Loucy (cell line): ENCODE results near the gene PLSCR5.

Source experiments
- H2AFZ ChIP-seq: fragments of 200-600 bp; sonication (generic); 2 replicates; pipeline ENCODE4 v1.6.0; 2016; ENCODE audit warnings: antibody characterized with exemption, mild to moderate bottlenecking, low read length, moderate library complexity
- H3F3A ChIP-seq: fragments of 200-600 bp; 2 replicates; pipeline ENCODE4 v1.6.0; 2016; ENCODE audit warnings: antibody characterized with exemption, low read depth, mild to moderate bottlenecking
- H3K27me3 ChIP-seq: fragments of 200-600 bp; sonication (generic); 2 replicates; pipeline ENCODE4 v1.6.1; 2014; ENCODE audit warnings: low read length, mild to moderate bottlenecking; ENCODE audit not compliant: insufficient read depth, poor library complexity, severe bottlenecking
- H3K36me3 ChIP-seq: fragments of 200-600 bp; sonication (generic); 2 replicates; pipeline ENCODE4 v1.6.1; 2016; ENCODE audit warnings: low read length; ENCODE audit not compliant: insufficient read depth
- H3K4me1 ChIP-seq: fragments of 200-600 bp; sonication (generic); 2 replicates; pipeline ENCODE4 v1.5.1; 2014; ENCODE audit warnings: low read length, mild to moderate bottlenecking; ENCODE audit not compliant: insufficient read depth, poor library complexity, severe bottlenecking
- H3K4me2 ChIP-seq: fragments of 200-600 bp; sonication (generic); 2 replicates; pipeline ENCODE4 v1.6.0; 2014; ENCODE audit warnings: antibody characterized with exemption, low read length, low read depth, mild to moderate bottlenecking; ENCODE audit not compliant: poor library complexity, severe bottlenecking
- H3K4me3 ChIP-seq: fragments of 200-600 bp; sonication (generic); 2 replicates; pipeline ENCODE4 v1.5.1; 2014; ENCODE audit warnings: low read length, mild to moderate bottlenecking, mixed read lengths; ENCODE audit not compliant: poor library complexity, severe bottlenecking
- H3K79me2 ChIP-seq: fragments of 200-600 bp; sonication (generic); 2 replicates; pipeline ENCODE4 v1.6.1; 2014; ENCODE audit warnings: low read length; ENCODE audit not compliant: insufficient read depth
- H3K9ac ChIP-seq: fragments of 200-600 bp; sonication (generic); 2 replicates; pipeline ENCODE4 v1.6.0; 2014; ENCODE audit warnings: mild to moderate bottlenecking, low read depth, low read length, moderate library complexity; ENCODE audit not compliant: poor library complexity, severe bottlenecking
- H3K9me2 ChIP-seq: fragments of 200-600 bp; sonication (generic); replicated peaks from 2 replicates; pipeline ENCODE4 v1.6.1; 2016; ENCODE audit warnings: low read depth, low read length, mixed read lengths
- H3K9me3 ChIP-seq: fragments of 200-600 bp; sonication (generic); 2 replicates; pipeline ENCODE4 v1.6.1; 2014; ENCODE audit warnings: mild to moderate bottlenecking, antibody characterized with exemption, low read length, low read depth; ENCODE audit not compliant: insufficient read depth
- H4K20me1 ChIP-seq: fragments of 200-600 bp; sonication (generic); 2 replicates; pipeline ENCODE4 v1.6.0; 2014; ENCODE audit warnings: antibody characterized with exemption, low read length, mild to moderate bottlenecking; ENCODE audit not compliant: insufficient read depth, poor library complexity, severe bottlenecking
- EZH2phosphoT487 ChIP-seq: fragments of 200-600 bp; IDR thresholded peaks from 2 replicates; pipeline ENCODE4 v1.6.1; 2018; ENCODE audit warnings: antibody characterized with exemption, mild to moderate bottlenecking, moderate library complexity, borderline replicate concordance
- TF ChIP-seq, protein P1 (sequence below): fragments of 200-600 bp; sonication (generic); conservative IDR thresholded peaks from 2 replicates; pipeline ENCODE4 v1.5.1; 2014; ENCODE audit warnings: mild to moderate bottlenecking, antibody characterized with exemption, low read length

The PLSCR5 gene

DNA sequence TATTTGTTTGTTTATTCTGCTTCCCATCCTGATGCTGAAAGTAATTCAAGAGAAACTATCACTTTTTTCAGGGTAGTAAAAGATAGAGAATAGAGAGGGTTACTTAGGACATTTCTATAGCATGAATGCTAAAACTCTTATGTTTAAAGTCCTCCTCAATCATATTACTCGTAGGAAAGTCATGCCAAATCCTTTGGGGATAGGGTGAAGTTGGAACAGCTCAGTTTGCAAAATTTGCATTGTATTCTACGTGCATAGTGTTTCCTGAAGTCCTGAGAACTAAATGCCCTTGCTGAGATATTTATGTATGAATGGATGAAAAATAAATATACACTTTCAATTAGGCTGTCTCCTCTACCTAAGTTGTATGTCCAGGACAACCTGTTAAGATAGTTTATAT is 14.6 kb downstream of the PLSCR5 start:
- TF ChIP-seq, protein P1, sequence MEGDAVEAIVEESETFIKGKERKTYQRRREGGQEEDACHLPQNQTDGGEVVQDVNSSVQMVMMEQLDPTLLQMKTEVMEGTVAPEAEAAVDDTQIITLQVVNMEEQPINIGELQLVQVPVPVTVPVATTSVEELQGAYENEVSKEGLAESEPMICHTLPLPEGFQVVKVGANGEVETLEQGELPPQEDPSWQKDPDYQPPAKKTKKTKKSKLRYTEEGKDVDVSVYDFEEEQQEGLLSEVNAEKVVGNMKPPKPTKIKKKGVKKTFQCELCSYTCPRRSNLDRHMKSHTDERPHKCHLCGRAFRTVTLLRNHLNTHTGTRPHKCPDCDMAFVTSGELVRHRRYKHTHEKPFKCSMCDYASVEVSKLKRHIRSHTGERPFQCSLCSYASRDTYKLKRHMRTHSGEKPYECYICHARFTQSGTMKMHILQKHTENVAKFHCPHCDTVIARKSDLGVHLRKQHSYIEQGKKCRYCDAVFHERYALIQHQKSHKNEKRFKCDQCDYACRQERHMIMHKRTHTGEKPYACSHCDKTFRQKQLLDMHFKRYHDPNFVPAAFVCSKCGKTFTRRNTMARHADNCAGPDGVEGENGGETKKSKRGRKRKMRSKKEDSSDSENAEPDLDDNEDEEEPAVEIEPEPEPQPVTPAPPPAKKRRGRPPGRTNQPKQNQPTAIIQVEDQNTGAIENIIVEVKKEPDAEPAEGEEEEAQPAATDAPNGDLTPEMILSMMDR: no peak
- no peak for TF ChIP-seq EZH2phosphoT487
- no peaks in the 10 kb centered on the region for H3K36me3 ChIP-seq
- H3K27me3 ChIP-seq: no peaks in the 10 kb centered on the region

DNA sequence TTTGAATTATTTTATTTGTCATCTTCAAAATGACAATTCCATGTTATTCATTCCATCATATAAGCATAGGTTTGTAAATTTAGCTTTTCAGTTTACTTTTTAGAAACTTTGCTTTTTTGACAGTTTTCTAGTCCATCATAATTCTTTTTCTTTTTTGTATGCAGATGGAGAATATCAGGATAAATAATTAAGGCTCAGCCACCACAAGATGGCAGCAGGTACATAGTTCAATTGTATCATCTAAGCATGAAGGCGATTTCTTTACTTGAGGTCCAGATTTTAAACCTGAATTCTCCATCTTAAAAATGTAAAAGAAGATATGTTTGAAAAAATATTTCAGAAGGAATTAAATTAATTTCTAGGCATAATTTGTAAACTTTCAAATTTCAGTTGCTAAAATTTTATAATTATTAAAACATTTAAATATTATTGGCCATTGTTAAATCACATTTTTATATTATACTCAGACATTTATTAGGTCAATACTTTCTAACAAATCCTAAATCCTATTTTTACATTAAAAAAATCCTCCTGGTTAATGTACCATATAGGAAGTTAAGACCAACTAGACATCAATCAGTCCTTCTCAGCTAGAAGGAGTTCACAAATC is 15.1 kb downstream of the PLSCR5 start:
- Histone ChIP-seq H3K27me3 (no peaks in the 10 kb centered on the region), H3K4me2 (no peak overlapping the region), H4K20me1 (no peaks in the 10 kb centered on the region), H3K9me2 (no peaks in the 10 kb centered on the region), H3K4me3 (no peak overlapping the region), H3F3A (no peaks in the 10 kb centered on the region), H3K36me3 (no peaks in the 10 kb centered on the region), H3K4me1 (no peaks in the 10 kb centered on the region), H2AFZ (peak overlapping the region; percentile 52; the same call in 1 of the 2 replicates), H3K9me3 (no peaks in the 10 kb centered on the region), H3K79me2 (no peaks in the 10 kb centered on the region), H3K9ac (no peak overlapping the region)
- TF ChIP-seq, protein P1: peak; percentile 71
- no peak for TF ChIP-seq EZH2phosphoT487

More for the DNA sequence above, 14.6 kb downstream of the PLSCR5 start:
- H3K9me2 ChIP-seq: no peaks in the 10 kb centered on the region
- H3K9ac ChIP-seq: no peak overlapping the region
- H3K4me2 ChIP-seq: no peak overlapping the region
- H3K9me3 ChIP-seq: no peaks in the 10 kb centered on the region
- H3K4me3 ChIP-seq: no peak overlapping the region
- no peaks in the 10 kb centered on the region for H4K20me1 ChIP-seq
- no peaks in the 10 kb centered on the region for H3K79me2 ChIP-seq
- H3F3A ChIP-seq: no peaks in the 10 kb centered on the region
- H3K4me1 ChIP-seq: no peaks in the 10 kb centered on the region
- H2AFZ ChIP-seq: no peak overlapping the region

DNA sequence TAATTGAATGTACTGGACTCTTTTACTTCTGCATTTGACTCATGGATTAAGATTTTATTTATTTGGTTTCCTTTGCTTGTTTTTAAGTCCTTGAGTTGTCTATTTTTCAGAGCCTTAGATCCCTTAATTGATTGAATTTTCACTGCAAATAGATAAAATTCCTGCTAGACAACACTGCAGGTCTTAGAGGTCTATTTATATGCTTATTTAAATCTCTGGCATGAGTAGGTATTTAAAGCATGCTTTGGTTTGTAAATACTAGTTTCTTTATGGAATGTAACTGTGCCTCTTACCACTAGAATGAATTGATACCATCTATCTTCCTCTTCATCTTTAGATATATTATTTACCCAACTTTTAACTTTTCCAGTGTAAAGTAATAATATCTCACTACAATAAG is 20.0 kb downstream of the PLSCR5 start:
- H3K4me1 ChIP-seq: no peaks in the 10 kb centered on the region
- H3K4me3 ChIP-seq: no peak overlapping the region
- no peaks in the 10 kb centered on the region for H3K36me3 ChIP-seq
- H3K9ac ChIP-seq: no peak overlapping the region
- TF ChIP-seq EZH2phosphoT487: no peak
- TF ChIP-seq, protein P1: no peak
- no peak overlapping the region for H2AFZ ChIP-seq
- H3K9me2 ChIP-seq: no peaks in the 10 kb centered on the region
- H3K4me2 ChIP-seq: no peak overlapping the region
- no peaks in the 10 kb centered on the region for H3F3A ChIP-seq
- H3K27me3 ChIP-seq: no peaks in the 10 kb centered on the region
- peaks cover 6% of the 10 kb centered on the region; the same call in 1 of the 2 replicates for H3K9me3 ChIP-seq
- no peaks in the 10 kb centered on the region for H3K79me2 ChIP-seq
- H4K20me1 ChIP-seq: no peaks in the 10 kb centered on the region
